ENCODE results near the gene CALN1.
"Not testable (repeated sequence)": the region's sequence is repeated elsewhere in the genome, so short reads cannot be mapped to it uniquely, and the experiment has no call there.

The CALN1 gene

DNA sequence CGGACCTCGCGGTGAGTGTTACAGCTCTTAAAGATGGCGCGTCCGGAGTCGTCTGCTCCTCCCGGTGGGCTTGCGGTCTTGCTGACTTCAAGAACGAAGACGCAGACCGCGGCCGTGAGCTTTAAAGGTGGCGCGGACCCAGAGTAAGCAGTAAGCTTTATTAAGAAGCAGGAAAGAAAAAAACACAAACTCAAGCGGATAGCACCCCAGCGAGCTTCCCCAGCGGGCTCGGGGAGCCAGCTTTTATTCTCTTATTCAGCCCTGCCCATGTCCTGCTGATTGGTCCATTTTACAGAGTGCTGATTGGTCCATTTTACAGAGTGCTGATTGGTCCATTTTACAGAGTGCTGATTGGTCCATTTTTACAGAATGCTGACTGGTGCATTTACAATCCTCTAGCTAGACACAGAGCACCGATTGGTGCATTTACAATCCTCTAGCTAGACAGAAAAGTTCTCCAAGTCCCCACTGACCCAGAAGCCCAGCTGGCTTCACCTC is at the start of gene CALN1:
Gene CALN1, minus strand, starts transcription at position 218 of the 498 bp plus-strand sequence.
- DNase-seq (ENCODE audit: low read depth), result not testable (repeated sequence)

DNA sequence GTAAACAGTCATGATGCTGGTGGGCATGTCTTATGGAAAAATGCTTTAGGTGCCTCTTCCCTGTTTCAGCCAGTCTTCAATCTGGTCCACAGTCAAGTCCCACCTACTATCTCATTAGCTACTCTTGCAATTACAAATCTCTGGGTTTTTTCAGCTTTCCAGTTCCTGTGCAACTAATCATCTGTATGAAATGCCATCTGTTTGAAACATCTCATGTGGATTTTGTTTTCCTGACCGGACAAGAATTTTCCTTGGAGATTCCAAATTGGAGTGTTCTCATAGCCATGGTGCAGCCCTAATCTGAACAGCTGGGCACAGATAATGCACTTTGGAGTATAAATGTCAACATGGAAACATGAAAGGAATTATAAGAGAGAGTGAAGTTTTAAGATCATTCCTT is 41.3 kb upstream of the CALN1 start:
- no peak for DNase-seq (ENCODE audit: low read depth)

DNA sequence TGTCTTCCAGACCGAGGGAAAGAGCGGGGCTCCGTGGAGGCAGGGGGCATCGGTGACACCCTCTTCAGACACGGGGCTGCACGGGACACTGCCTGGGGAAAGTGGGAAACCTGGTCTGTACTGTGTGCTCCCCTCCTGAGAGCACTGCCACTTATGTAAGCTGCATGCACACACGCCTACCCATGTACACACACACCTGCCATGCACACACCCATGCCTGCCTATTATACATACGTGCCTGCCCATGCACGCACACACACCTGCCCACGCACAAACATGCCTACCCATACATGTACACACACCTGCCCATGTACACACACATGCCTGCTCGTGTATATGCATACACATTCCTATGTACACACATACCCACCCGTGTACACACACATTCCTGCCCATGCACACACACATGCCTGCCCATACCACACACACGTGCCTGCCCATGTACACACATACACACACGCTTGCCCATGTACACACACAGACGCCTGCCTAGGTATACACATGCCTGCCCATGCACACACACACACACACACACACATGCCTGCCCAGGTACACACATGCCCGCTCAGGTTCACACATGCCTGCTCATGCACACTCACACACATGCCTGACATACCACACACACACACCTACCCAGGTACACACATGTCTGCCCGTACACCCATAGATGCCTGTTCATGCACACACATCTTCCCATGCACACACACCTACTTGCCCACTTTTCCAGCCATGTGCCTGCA is 35.5 kb upstream of the CALN1 start:
- DNase-seq (ENCODE audit: low read depth), result no peak

DNA sequence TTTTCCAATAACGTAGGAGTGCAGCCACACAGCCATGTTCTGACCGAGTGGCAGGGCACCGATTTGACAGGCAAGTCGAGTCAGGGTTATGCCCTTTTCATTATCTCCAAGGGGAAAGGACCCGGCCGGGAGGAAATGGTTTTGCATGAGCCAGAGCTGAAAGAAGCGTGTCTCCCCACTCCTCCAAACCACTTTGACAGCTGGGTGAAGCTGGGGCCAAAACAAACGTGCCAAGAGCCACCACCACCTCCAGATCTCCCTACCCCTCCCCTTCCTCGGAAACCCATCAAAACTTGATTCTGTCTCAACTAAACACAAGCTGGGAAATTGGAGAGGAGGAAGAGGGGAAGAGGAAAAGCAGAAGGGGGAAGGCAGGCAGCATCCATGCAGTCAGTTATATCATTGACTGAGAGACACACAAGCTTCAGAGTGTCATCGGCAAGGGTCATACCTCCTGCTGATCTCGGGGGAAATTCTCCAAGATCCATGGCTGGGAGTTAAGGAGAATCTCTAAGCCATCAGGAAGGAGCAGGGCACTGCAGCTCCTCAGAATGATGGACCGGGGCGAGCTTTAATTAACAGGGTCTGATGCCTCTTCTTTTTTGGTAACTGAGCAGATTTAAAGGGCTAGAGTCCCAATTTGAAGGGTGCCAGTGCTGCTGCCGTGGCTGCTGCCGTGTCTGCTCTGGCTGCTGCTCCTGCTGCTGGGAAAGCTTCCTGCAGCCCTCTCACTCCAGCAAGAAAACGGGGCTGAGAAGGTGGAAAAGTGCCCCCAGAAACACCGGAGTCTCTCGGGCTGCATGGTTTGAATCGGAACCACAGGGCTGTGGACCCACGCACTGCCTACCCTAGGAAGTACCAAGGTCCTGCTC is 34.7 kb upstream of the CALN1 start:
- DNase-seq (ENCODE audit: low read depth), result no peak

DNA sequence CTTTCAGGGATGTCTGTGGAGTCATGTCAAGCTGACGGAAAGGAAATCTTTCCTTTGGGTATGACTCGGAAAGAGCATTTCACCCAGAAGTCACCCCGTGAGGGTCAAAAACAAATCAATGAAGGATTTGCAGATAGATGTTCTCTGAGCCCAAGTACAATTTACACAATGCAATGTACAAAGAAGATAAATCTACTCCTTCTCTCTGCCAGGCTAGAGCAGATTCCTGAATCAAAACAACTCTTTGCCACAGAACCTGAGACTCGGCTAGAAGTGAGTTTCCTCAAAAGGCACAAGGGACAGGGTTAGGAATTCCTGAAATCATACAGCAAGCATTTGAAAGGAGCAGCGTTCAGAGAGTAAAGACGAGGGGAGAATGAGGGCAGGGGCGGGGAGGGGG is 34.0 kb upstream of the CALN1 start:
- no peak for DNase-seq (ENCODE audit: low read depth)

DNA sequence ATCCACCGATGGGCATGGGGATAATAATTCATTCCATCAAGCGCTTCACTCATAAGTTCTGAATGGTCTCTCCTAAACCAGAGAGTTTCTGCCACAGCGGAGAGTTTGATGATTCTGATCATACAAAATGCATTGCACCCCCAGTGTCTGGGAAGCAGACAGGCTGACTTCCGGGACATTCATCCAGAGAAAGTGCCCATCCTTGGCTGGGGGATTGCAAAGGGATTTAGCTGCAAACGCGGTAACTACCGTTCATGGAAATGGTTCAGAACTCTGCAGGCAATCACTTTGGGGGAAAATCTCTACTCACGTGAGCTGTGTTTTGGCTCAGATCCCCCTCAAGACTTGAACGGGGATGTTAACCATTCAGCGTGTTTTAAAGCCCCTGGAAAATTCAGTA is 33.4 kb upstream of the CALN1 start:
- DNase-seq (ENCODE audit: low read depth), result no peak

DNA sequence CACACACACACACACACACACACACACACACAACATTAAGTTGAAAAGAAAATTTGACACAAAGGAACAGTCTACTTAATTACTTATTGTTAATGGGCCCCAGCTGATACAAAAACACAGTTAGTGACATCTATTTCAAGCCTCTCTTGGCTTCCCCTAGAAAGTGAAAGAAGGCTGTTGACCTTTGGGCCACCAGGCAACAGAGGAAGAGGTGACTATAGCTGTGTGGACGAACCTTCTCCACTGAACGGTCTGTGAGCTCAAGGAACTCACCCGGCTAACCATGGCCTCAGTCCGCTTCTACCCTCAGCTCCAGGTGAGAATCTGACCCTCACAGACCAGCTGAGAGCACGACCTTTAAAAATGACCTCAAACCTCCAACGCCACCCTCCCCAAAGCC is 32.9 kb upstream of the CALN1 start:
- DNase-seq (ENCODE audit: low read depth), result no peak

DNA sequence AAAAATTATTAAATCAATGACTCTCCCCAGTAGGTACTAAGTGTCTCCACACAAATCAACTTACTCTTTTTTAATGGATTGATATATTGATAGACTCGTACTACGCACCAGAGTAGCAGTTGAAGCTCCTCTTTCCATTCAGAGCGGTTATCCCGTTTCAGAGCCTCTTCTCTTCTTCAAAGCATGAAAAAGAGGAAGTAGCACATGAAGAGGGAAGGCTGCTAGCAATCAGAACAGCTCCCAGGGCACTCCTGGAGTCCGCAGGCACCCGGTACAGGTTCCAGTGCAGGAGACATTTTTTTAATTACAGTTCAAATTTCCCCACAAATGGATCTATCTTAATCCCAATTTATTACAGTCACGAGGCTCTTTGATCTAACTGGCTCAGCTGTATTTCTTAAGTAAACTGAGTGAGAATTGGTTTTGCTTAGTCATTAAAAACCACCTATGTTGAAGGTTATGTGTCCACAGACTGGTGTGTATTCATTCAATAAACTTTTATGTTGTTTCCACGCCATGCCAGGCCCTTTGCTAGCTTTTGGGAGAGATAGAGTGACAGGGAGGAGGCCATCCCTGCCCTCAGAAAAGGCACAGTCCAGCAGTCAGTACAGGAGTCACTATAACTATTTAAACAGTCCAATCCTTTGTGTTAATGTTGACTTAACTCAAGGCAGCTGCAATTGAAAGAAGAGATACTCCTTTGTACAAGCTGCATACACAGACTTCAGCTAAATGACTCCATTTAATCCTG is 32.1 kb upstream of the CALN1 start:
- no peak for DNase-seq (ENCODE audit: low read depth)

DNA sequence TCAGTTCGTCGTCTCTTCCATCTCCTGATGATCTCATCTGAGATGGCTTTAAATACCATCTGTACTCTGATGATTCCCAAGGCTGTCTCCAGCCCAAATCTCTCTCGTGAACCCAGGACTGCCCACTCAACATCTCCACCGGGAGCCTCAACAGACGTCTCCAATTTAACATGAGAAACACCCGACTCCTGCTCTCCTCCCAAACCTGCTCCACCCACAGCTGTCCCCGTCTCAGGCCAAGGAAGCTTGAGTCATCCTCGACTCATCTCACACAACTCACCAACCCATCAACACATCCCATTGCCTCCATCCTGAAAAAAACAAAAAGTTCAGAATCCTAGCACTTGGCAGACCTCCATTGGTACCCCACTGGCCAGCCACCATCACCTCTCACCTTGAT is 29.7 kb upstream of the CALN1 start:
- DNase-seq (ENCODE audit: low read depth), result no peak

DNA sequence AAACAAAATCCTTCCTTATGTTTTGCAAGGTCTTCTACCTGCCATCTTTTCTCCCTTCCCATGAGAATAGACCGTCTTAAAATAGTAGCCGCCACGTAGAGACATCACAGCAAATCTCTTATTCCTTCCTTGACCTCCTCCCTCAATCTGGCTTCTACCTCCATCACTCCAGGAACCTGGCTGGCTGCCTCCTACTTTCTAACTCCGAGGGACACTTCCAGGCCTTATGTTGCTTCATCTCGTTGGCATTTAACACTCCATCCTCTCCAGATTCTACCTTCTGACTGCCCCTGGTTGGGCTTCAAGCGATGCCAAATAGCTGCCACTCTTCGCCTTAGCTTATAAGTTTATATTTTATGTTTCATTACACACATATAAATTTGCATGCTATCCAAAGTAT is 26.4 kb upstream of the CALN1 start:
- DNase-seq (ENCODE audit: low read depth), result no peak

DNA sequence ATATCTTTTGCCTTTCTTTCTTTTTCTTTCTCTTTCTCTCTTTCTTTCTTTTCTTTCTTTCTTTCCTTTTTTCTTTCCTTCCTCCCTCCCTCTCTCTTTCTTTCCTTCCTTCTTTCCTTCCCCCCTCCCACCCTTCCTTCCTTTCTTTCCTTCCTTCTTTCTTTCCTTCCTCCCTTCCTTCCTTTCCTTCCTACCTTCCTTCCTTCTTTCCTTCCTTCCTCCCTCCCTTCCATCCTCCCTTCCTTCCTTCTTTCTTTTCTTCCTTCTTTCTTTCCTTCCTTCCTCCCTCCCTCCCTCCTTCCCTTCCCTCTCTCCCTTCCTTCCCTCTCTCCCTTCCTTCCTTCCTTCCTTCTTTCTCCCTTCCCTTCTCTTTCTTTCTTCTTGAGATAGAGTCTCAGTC is 25.5 kb upstream of the CALN1 start:
- DNase-seq (ENCODE audit: low read depth), result no peak

DNA sequence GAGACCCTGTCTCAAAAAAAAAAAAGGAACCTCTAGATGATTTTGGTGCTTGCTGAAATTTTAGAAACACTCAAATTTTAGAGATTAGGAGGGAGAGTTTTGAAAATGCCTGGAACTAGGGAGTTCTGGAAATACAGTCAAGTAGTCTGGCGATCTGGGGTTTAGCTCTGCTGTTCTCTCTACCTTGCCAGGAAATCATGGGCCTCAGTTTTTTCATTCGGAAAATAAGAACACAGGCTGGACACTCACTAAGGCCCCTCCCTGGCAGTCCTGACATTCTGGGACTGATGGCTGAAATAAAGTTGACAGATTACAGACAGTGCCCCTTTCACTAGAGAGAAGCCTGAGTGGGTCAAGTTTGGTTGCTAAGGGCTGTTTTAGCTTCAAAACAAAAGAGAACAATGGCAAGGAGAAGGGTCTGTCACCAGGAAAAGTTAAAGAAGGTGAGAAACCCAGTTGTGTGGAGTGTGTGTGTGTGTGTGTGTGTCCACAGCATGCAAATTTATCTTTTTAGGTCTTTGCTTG is 25.0 kb upstream of the CALN1 start:
- DNase-seq (ENCODE audit: low read depth), result no peak

DNA sequence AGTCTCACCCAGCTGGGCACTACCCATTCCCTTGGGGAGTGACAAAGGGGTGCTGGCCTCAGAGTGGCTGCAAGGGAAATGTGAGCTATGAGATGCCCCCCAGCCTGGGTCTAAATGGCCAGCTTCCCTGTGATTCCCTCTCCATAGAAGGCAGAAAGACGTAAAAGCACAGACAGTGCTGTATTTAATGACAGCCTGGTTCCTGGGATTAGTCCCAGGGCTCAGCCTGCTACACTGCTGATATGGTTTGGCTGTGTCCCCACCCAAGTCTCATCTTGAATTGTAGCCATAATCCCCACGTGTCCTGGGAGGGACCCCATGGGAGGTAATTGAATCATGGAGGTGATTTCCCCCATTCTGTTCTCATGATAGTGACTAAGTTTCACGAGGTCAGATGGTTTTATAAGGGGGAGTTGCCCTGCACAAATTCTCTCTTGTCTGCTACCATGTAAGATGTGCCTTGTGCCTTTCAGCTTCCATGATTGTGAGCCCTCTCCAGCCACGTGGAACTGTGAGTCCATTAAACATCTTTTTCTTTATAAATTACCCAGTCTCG is 23.9 kb upstream of the CALN1 start:
- DNase-seq (ENCODE audit: low read depth), result no peak

DNA sequence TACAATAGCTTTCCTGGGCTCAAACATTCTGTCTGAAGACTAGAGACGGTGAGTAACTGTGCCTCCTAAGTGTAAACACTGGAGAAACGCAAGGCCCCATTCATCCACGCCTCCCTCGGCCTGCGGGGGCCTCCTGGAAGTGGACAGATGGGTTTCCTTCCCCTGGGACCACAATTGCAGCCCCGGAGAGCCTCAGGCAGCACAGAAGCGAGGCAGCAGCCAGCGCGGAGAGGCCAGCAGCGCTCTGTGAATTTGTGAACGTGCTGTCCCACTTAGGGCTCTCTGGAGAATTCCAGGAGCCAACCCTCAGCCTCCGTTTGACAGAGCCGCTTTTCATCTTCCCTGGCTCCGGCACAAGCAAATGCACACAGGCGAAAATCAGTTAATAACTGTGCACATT is 23.2 kb upstream of the CALN1 start:
- DNase-seq (ENCODE audit: low read depth), result no peak

DNA sequence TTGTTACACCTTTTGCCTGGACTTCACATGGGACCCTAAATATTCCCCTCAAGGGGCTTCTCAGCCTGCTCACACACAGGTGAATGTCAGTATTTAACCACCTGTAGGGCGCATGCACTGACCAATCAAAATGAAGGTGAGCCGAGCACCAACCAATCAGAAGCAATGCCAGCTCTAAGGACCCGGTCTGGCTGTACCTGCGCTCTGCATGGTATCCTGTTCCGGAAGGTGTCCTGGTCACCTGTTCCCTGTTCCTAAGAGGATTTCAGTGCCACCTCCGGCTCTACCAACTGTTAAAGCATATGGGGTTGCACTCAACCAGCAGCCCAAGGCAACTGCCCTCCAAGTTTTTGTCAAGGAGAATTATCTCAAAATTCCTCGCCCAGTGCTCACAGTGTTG is 18.4 kb upstream of the CALN1 start:
- no peak for DNase-seq (ENCODE audit: low read depth)

DNA sequence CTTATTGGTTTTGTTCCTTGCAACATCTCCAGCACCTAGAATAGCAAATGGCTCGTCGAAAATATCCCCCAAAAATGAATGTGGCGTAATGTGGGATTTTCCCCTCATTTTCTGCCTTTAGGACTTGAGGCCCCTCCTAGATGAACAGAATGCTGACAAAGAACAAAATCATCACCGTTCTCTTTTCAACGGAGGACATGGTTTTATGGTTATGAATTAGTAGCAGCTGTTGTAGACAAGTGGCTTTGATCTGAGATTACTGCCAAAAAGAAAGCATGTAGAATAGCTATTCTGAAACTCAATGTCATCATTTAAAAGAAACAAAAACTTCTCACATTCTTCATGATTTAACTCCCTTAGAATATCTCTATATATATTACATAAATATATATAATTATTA is 17.2 kb upstream of the CALN1 start:
- DNase-seq (ENCODE audit: low read depth), result no peak

DNA sequence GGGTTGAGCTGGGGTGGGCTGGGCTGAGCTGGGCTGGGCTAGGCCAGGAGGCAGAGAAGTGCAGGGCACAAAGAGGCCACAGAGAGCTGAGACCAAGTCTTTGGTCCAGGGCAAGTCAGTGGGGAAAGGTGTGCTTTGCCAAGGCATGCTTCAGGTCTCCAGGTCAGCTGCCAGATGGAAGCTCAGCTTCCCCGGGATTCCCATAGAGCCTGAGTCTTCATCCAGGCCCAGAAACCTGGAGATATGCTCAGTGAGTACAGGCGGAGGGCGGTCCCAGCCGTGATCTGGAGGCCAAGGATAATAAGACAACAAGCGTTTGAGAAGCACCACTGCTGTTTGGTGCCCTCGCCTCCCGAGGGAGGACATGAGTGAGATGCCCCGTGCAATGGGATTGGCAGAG is 4.7 kb upstream of the CALN1 start:
- DNase-seq (ENCODE audit: low read depth), result no peak

DNA sequence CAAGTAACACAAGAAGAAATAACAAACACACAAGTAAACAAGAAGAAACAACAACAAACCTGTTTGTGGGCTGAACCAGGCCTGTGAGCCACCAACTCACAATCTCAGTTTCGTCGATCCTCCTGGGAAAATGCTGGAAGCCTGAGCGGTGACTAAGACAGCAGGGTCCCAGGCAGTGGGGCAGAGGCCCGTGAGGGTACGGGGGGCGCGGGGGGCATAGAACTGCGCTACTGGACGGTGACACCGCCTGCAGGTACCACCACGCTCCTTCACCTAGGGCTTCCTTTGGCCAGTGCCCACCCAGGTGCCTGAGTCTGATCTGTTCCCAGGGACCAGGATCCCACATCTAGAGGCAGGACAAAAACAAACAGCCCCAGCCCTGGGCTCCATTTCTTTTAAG is 3.4 kb upstream of the CALN1 start:
- no peak for DNase-seq (ENCODE audit: low read depth)

DNA sequence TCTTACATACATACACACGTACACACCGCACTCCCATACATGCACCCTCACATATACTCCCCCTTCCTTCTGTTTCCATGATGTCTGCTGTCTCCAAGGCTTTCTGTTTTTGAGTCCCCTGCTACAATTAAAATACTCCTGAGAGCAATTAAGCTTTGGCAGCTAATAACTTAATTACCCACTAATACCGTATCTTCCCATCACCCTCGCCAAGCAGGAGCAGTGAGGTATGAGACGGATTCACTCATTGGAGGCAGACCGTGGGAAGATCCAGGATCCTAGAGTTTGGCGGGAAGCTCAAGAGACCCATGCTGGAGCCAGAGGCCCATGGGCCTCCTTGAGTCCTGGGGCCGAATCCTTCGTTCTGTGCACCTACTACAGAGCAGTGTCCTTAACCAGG is 1.7 kb upstream of the CALN1 start:
- DNase-seq (ENCODE audit: low read depth), result no peak

DNA sequence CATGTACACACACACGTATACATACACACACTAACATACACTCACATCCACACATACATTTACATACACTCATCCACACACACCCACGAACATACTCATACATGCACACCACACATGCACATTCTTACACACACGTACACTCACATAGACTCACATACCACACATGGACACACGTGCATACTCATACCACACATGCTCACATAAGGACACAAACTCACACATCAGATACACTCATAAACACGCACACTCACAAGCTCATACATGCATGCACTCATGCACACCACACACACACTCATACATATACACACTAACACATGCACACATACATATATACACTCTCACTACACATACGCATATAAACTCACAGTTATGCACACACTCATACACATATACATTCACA is 1.2 kb upstream of the CALN1 start:
- DNase-seq (ENCODE audit: low read depth), result no peak

DNA sequence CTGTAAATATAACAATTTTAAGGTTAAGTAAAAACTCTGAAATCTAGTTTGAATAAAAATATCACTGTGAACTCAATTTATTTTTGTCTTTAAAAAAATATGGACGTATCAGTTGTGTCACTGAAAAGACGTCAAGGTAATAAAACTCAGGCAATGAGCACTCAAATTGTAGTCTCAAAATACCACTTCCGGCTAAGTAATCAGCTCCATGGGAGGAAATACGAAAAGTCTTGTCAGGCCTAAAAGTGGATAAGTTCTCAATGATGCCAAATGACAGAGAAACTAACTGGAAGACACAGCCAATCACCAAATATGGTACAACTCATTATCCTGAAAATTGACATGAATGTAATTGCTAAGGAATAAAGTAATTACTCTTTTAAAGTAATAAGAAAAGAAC is 719 bp downstream of the CALN1 start:
- no peak for DNase-seq (ENCODE audit: low read depth)

DNA sequence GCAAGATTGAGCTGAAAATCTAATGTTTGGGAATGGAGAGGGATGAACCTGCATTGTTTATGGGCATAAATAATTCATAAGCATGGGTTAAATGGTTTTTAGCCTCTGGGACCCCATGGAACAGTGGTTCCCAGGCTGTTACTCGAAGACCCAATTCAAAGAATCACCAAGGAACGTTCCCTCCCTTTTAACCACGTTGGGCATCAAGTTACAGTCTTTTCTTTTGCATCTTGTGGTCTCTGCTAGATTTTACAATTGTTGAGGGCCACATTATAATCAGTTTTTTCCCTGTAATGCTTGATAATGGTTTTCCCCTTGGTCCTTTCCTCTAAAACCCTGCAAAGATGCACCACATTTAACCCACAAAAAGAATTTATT is 2.5 kb downstream of the CALN1 start:
- DNase-seq (ENCODE audit: low read depth), result no peak

Measured in activated T-helper 9 cell treated with anti-CD3 and anti-CD28 coated beads, Interleukin-2, amount 50 U/mL, for 16 hours (primary cell).